GM19372 (cell line): ENCODE measurements around the gene TYK2.
"Not testable (repeated sequence)": the region's sequence is repeated elsewhere in the genome, so short reads cannot be mapped to it uniquely, and the experiment has no call there.

ENCODE experiments used
- ATAC-seq: cut with Tn5 transposase; IDR thresholded peaks from one replicate; pipeline ENCODE4 v1.9.1; 2021; ENCODE audit warnings: mild to moderate bottlenecking, low read depth, moderate library complexity; ENCODE audit not compliant: unreplicated experiment

The TYK2 gene

GRCh38 chr19:10378124-10378523 lies 2.2 kb downstream of the TYK2 start:
- ATAC-seq: no peak

DNA sequence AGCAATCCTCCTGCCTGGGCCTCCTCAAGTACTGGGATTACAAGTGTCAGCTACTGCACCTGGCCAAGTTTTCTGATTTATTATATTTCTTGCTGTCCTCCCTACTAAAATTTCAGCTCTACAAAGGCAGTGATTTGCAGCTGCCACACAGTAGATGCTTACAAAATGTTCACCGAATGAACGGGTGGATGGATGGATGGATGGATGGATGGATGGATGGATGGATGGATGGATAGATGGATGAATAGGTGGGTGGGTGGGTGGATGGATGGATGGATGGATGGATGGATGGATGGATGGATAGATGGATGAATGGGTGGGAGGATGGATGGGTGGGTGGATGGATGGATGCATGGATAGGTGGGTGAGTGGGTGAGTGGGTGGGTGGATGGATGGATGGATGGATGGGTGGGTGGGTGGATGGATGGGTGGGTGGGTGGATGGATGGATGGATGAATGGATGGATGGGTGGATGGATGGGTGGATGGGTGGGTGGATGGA lies 3.2 kb downstream of the TYK2 start:
- not testable (repeated sequence) for ATAC-seq

- no peak for ATAC-seq
Measured at GRCh38 chr19:10374931-10375330, 5.4 kb downstream of the TYK2 start.

DNA sequence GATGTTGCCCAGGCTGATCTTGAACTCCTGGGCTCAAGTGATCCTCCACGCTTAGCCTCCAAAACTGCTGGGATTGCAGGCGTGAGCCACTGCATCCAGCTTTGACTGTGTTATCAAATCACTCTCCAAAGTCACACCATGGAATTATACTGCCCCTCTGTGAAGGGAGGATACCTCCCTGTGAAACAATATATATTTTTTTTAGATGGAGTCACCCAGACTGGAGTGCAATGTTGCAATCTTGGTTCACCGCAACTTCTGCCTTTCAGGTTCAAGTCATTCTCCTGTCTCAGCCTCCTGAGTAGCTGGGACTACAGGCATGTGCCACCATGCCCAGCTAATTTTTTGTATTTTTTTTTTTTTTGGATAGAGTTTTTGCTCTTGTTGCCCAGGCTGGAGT lies 7.7 kb downstream of the TYK2 start:
- no peak for ATAC-seq

DNA sequence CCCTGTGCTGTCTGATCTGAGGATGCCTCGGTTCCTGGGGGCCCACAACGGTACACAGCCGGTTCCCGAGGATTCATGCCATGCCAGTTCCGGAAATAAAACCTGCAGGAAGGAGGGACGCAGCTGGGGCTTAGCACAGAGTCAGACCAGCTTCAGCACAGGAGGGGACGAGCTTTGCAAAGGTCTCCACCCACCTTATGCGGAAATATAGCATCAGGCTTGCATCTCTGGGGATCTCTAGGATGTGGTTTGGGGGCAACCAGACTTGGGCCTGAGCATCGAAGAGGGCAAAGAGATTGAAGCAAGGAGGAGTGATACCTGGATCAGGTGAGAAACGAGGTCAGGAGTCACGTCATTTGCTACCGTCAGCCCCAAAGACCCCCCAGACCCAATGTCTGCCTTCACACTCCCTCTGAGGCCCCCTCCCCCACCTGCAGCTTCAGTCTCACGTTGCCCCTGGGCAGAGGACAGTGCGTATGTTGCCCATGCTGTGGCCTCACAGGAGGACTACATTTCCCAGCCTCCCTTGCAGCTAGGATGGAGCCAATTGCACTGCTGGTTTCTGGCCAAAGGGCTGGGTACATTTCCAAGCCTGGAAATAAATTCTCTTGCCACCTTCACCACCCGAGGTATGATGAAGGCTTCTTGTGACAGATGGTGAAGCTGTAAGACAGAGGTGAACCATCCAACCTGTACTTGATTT lies 12.1 kb downstream of the TYK2 start:
- no peak for ATAC-seq

- not testable (repeated sequence) for ATAC-seq
Measured at GRCh38 chr19:10366950-10367512, 13.3 kb downstream of the TYK2 start.

- no peak for ATAC-seq
Measured at GRCh38 chr19:10365518-10365917, 14.9 kb downstream of the TYK2 start.

GRCh38 chr19:10364644-10365043 lies 15.7 kb downstream of the TYK2 start:
- no peak for ATAC-seq

DNA sequence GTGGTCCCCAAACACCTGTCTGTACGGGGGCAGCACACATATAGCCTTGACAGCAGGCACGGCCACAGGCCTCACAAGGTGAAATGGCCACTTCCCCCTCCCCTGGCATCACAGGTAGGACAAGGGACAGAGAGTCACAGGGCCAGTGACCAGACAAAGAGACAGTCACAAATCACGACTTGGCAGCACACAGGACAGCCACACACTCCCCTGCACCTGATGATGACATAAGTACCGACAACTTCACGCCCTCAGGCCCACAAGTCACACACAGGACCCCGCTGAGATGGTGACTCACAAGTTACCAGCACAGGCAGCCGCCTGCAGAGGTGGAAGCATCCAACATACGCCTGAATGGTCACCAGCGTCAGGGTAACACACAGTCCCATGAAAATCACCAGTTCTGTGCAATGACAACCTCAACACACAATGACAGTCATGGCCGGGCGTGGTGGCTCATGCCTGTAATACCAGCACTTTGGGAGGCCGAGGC lies 16.5 kb downstream of the TYK2 start:
- ATAC-seq: no peak

DNA sequence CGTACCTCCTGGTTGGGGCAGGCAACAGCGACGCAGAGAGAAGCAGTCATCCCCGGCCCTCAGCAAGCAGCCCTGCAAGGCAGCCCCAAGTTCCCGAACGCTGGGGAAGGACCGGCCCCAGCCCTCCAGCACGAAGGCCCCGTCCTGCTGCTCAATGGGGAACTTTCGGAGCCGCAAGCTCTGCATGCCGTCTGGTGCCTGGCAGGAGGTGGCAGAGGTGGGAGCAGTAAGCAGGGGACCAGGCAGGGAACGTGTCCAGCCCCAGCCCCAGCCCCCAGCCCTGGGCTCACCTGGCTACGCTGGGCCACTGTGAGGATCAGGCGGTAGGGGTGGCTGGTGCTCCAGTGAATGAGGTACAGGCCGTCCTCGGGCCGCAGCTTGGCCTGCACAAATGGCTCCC lies 18.1 kb downstream of the TYK2 start:
- ATAC-seq: no peak

- no peak for ATAC-seq
Measured at GRCh38 chr19:10361569-10362011, 18.8 kb downstream of the TYK2 start.

DNA sequence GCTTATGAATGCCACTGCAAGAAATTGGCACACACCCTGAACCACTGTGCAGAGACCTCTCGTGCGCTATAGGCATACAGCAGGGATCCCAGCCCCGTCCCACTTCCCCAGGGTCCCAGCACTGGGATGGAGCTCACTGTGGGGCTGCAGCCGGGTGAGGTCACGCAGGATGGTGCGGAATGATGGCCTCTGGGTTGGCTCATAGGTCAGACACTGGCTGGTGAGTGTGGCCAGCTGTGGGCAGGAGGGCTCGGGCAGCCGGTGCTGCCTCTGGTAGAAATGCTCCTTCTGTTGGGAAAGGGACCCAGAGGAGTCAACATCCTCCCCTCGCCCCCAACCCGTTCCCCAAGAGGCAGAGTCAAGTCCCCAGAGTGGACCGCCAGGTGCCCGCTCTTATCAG lies 23.9 kb downstream of the TYK2 start:
- ATAC-seq: no peak

GRCh38 chr19:10353793-10354391 lies 26.5 kb downstream of the TYK2 start:
- no peak for ATAC-seq

DNA sequence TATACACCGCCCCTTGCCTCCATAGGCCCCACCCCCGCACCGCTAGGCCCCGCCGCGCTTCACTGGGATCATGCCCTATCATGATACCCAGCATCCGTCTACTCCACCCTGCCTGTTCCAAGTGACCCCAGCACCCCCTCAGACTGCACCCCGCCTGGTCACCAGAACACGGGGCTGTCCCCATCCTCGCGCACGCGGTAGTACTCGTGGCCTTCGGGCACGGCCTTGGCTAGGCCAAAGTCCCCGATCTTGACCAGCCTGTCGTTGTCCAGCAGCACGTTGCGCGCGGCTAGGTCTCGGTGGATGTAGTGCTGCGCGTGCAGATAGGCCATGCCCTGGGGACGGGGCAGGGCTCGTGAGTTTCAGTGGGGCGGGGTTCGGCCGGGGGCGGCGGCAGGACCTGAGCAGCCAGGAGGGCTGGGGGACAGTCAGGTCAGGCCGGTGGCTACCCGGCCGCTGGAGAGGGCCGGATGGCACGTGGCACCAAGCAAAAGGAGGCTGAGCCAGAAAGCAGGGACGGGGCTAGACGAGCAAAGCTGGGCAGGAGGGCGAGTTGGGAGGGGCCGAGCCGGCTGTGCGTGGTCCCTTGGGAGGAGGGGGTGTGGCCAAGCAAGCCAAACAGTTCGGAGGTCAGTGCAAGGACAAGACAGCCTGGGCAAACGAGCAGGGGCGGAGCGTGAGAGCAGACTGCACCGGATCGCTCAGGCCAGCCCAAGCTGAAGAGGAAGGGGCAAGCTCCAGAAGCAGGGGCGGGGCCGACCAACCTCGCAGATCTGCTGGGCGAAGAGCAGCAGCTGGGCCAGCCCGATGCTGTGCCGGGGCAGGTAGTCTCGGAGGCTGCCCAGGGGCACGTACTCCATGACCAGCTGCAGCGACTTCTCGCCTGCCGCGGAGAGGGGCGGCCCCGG lies 27.4 kb downstream of the TYK2 start:
- ATAC-seq: no peak

DNA sequence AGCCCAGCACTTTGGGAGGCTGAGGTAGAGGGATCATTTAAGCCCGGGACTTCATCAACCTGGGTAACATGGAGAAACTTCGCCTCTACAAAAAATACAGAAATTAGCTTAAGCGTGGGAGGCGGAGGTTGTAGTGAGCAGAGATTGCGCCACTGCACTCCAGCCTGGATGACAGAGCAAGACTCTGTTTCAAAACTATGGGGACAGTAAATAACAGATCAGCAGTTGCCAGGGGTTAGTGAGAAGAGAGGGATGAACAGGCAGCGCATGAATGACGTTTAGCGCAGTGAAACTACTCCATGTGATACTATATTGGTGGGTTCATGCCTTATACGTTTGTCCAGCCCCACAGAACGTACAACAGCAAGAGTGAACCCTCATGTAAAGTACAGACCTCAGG lies 33.9 kb downstream of the TYK2 start:
- no peak for ATAC-seq

DNA sequence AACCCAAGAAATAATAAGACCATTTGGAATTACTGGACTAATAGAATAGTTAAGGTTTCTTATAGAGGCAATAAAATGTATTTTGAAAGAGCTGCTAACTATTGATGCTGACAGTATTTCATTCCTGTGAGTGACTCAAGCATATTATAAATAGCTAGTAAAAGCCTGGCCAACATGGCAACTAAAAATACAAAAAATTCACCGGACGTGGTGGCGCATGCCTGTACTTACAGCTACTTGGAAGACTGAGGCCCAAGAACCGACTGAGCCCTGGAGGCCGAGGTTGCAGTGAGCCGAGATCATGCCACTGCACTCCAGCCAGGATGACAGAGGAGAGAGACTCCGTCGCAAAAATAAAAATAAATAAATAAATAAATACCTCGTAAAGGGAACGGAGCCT lies 35.6 kb downstream of the TYK2 start:
- ATAC-seq: no peak

- ATAC-seq: no peak
Measured at GRCh38 chr19:10343495-10343894, 36.9 kb downstream of the TYK2 start.

GRCh38 chr19:10339977-10340376 lies 40.4 kb downstream of the TYK2 start:
- ATAC-seq: no peak

GRCh38 chr19:10339380-10339960 lies 40.9 kb downstream of the TYK2 start, which contains the start of gene ICAM3:
ICAM3 (minus strand) TSS chr19:10339624; CDS start chr19:10339614, 10 bp downstream.
- ATAC-seq: no peak

GRCh38 chr19:10338940-10339339 lies 41.4 kb downstream of the TYK2 start:
- no peak for ATAC-seq
